GM18861 (cell line): ENCODE measurements around the gene HYOU1.
A peak's percentile ranks its signal among the peaks of the same experiment; 100 is the strongest.
"Not testable (repeated sequence)": the region's sequence is repeated elsewhere in the genome, so short reads cannot be mapped to it uniquely, and the experiment has no call there.

Experiments
- ATAC-seq: cut with Tn5 transposase; IDR thresholded peaks from one replicate; pipeline ENCODE4 v1.9.1; 2021; ENCODE audit not compliant: unreplicated experiment

HYOU1 gene

DNA sequence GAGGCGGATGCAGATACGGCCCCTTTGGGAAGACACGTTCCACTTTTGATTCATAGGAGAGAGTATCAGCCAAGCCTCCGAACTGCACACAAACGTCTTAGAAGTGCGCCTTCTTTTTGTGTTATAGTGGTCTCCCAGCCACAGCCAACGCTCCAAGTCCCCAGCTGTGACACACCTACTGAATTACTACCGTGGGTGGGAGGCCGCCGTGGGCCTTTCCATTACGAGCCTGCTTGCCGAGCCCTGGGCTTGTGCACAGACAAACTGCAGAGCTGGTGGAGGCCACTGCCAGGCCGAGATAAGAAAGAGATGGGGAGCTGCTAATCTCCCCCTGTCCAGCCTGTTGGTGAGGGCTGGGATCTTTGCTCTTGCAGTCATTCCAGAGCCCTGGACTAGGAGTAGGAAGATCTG, 28.4 kb upstream of the HYOU1 start:
- ATAC-seq: peak; percentile 9

DNA sequence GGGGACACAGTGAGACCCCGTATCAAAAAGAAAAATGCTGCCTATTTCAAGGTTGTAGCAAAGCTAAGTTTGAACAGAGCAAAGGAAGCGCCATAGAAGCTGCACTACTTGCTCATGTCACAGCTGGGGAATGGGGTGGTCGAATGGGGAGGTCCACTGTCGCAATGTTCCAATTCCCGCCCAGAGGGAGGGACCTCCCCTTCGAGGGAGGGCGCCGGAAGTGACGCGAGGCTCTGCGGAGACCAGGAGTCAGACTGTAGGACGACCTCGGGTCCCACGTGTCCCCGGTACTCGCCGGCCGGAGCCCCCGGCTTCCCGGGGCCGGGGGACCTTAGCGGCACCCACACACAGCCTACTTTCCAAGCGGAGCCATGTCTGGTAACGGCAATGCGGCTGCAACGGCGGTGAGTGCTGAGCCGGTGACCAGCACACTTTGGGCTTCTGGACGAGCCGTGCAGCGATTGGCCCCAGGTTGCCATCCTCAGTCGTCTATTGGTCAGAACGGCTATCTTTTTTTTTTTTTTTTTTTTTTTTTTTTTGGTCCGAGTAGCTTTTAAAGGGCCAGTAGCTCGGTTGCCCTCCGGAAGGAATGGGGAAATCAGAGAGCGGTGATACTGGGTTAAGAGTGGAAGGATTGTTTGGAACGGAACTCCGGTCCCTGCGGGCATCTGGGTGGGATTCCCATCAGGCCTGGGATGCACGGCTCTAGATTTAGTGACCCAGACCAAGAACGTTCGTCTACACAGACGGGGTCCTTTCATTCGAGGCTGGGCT, 27.8 kb upstream of the HYOU1 start, which contains the start of gene HMBS:
TSS of gene HMBS (plus strand) at position 219 of the 774 bp plus-strand sequence. CDS start at position 372, 153 bp downstream.
- ATAC-seq: peak; percentile 86

DNA sequence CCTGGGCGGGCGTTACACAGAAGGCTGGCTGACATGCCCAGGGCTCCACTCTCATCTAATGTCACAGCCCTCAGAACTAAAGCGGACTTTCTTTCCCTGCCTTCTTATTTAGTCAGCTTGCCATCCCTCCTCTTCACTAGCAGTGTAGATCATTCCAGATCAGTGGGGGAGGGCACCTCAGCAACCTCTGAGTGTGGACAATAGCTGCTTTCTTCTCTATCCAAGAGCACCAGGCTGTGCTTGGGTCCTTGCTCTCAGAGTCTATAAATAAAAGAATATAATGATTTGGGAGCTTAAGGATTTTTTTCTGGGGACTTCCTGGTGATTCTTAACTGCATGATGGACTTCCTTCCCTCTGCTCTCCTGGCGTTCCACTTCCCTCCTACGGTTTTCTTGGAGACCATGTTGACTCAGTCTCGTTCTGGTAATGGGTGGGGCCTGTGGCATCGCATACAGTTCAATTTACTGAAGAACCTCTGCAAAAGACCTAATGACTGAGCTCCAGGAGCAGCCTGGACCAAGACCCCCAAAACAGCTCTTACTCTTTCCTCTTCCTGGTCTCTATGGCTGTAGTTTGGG, 24.8 kb upstream of the HYOU1 start:
- ATAC-seq: no peak

DNA sequence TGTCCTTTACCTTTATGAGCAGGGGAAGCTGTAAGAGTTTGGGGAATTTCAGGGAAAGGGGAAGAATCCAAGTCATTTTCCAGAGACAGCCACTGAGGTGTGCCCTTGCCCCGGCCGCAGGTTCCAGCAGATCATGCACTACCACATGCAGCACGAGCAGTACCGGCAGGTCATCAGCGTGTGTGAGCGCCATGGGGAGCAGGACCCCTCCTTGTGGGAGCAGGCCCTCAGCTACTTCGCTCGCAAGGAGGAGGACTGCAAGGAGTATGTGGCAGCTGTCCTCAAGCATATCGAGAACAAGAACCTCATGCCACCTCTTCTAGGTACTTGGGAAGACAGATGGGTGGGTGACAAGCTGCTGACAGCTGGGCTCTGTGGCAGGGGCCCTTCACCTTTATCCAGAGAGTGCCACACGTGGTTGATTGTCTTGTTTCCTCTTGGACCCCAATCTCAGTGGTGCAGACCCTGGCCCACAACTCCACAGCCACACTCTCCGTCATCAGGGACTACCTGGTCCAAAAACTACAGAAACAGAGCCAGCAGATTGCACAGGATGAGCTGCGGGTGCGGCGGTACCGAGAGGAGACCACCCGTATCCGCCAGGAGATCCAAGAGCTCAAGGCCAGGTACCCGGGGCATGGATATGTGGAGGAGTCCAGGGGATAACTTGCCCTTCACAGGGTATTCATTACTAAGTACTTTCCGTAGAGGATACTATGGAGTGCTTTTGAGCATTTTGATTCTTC, 21.8 kb upstream of the HYOU1 start:
- no peak for ATAC-seq

DNA sequence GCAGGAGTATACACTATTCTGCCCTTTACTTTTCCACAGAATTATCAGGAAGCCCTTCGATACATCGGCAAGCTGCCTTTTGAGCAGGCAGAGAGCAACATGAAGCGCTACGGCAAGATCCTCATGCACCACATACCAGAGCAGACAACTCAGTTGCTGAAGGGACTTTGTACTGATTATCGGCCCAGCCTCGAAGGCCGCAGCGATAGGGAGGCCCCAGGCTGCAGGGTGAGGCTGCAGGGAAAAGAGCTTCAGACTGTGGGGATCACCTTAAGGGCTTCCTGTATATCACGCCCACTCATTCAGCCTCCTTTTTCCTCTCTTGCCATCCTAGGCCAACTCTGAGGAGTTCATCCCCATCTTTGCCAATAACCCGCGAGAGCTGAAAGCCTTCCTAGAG, 20.8 kb upstream of the HYOU1 start:
- ATAC-seq: no peak

DNA sequence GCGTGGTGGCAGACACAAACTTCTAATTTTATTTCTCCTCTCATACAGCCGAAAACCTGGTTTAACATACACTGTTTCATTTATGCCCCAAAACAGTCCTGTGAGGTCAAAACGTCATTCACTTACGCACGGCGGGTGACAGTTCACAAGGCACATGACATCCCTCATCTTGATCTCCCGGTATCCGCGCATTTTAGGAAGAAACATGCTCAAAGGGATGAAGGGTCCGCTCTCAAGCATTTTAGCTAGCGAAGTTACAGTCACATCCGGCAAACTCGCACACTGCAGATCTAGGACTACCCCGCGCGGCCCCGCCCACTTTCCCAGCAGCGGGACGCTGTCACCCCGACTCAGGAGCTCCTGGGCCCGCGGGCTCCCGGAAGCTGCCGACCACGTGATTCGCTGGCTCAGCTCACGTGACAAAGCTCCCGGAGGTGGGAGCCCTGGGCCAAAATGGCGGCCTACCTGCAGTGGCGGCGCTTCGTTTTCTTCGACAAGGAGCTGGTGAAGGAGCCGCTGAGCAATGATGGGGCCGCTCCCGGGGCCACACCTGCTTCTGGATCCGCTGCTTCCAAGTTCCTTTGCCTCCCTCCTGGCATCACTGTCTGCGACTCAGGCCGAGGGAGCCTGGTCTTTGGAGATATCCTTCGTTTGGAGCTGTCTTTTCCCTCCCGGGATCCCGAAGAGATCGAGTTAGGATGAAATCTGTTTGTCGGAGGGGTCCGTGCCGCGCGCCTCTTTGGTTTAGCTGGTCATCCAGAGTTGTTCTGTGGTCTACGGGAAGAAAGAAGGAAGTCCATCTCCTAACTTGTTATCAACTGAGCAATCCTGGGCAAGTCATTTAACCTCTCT, 10.6 kb upstream of the HYOU1 start, which contains the start of gene VPS11:
TSS of gene VPS11 (plus strand) at position 448 of the 852 bp plus-strand sequence. CDS start at position 454, 6 bp downstream.
- peak; percentile 83 for ATAC-seq

DNA sequence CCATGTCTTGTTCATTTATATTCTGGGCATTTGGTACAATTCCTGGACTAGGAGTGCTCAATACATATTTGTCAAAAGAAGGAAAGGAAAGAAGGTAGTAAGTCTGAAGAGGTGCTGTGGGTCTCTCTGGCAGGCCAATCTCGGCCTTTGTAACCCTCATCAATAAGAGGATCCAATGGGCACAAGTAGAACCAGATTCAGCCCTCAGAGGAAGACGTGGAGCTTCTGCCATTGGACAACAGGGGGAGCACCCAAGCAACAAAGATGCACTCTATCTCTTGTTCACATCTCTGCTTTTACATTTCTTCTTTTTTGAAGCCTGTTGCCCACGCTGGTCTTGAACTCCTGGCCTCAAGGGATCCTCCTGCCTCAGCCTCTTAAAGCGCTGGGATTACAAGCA, 8.4 kb upstream of the HYOU1 start:
- no peak for ATAC-seq

DNA sequence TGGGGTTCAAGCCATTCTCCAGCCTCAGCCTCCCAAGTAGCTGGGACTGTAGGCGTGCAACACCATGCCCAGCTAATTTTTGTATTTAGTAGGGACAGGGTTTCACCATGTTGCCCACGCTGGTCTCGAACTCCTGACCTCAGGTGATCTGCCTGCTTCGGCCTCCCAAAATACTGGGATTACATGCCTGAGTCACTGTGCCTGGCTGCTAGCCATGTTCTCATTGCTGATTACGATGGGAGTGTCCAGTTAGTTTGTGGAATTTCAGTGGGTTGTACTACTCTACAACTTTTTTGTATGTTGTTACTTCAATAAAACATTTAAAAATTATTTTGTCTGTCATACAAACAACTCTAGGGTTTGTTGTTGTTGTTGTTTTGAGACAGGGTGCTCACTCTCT, 5.8 kb upstream of the HYOU1 start:
- ATAC-seq: no peak

DNA sequence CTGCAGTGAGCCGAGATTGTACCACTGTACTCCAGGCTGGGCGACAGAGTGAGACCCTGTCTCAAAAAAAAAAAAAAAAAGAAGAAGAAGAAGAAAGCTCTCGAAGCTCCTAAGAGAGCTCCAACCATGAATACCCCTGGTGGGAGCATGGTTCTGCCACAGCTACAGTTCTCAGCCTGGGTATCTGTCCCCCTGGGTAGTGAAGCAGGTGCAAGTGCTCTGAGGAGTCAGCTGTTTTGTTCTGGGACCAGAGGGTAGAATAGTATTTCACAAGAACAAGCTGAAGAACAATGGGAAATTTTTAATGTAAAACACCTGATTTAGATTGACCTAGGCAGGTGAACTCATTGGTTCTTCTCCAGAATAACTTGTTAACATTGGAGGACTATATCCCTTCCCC, 4.3 kb upstream of the HYOU1 start:
- no peak for ATAC-seq

DNA sequence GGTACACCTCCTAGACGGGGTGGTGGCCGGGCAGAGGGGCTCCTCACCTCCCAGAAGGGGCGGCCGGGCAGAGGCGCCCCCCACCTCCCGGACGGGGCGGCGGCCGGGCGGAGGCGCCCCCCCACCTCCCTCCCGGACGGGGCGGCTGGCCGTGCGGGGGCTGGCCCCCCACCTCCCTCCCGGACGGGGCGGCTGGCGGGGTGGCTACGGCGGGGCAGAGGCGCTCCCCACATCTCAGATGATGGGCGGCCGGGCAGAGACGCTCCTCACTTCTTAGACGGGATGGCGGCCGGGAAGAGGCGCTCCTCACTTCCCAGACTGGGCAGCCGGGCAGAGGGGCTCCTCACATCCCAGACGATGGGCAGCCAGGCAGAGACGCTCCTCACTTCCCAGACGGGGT, 2.1 kb upstream of the HYOU1 start:
- ATAC-seq: not testable (repeated sequence)

DNA sequence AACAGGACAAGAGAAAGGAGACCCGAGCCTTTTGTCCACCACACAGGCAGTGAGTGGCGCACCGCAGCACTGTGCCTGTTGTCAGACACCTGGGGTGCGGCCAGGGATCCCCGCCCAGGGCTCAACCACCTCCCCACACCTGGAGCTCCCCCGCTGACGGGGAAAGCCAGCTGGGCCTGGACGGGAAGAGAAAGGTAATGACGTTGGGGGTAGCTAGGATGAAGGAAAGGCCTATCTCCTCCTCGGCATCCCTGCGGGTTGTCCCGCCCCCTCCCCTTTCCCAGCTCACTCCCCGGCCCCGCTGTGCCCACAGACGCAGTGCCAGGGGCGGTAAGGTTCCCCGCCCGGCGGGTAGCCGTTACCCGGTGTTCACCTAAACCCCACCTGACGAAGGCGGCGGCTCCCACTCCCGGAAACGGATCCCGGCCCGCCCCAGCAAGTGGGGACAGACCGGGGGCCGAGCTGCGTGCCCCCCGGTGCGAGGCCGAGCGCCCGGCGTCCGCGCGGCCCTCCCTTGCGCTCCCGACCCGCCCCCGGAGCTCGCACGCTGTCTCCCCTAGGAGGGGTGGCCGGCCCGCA, 495 bp downstream of the HYOU1 start:
- ATAC-seq: no peak

DNA sequence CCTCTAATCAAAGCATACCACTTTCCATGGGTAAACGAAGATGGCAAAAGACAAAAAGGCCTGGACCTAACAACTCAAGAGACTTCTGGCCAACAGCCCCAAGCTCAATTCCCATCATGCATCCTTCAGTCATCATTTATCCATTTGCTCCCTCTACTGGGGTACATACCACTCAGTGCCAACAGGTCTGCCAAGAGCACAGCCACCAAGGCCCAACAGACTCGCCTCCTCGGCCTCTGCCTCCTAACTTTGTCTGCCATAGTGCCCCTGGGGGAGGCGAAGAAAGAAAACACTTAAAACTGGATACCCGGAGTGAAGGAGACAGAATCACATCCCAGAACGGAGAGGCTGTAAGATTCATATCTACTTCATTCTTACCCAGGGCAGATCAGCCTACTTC, 1.1 kb downstream of the HYOU1 start:
- ATAC-seq: no peak

DNA sequence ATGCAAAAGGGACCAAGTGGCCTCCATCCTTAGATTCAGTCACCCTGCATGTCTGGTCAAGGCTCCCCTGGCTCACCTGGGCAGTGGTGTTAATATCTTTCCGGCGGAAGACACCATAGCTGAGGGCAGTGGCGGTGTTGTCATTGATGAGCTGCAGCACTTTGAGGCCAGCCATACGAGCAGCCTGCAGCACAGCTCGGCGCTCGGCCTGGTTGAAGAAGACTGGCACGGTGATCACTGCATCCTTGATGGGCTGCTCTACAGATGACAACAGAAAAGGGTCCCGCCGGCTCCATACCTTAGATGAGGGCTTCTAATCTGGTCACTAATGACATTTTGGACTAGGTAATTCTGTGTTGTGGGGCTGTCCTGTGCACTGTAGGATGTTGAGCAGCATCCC, 2.6 kb downstream of the HYOU1 start:
- ATAC-seq: no peak

DNA sequence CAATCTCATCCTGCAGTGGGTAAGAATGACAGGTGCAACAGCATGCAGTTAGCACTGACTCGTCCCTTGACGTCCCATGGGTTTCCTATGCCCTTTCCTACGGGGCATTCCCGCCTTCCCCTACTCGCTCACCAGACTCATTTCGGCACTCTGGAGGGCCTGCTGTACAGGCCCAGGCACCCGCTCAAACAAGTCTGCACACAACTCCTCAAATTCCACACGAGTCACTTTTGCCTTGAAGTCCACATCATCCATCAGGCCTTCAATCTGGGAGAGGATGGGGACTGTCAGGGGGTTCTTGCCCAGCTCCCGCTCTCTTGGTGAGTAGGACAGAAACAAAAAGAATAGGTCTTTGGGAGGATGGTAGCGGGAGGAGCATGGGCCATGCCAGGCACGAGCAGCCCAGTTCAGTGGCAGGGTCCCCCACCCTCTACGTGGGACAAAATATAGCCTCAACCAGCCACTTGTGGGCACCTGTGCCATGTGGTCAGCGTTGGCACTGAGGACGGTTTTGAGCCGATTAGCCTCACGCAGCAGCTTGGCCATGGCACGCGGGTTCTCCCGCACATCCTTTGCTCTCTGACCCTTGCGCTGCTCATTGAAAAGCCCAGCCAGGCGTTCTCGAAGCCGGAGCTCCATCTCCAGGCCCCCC, 4.7 kb downstream of the HYOU1 start:
- ATAC-seq: no peak

DNA sequence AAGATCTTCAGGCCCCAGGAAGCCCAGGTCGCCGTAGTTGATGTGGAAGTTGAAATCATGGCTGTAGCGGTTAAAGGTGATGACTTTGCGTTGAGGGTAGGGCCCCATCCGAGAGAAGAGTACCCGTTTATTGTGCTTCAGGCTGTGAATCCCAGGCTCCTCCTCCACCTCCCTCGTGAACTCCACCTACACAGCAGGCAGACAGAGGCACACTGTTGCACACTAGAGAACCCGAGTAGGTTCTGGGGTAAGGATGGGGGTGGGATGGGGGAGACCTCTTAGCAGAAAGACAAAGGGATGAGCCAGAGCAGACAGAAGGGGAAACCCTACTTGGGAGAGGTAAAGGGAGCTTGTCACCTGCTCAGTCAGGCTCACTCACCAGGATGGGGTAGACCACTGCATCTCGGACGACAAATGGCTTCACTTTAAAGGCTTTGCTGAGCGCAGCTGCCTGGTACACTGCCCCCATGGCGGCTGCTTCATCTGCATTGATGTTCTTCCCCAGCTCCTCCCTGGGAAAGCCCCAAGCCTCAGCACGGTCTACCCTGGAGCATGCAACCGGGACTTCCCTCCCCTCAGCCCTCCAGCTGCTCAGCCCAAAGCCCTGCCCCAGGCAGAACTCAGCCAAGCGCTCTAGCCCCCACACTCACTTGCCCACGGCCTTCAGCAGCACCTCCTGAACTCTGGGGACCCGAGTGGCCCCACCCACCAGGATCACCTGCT, 5.4 kb downstream of the HYOU1 start:
- ATAC-seq: peak; percentile 46

DNA sequence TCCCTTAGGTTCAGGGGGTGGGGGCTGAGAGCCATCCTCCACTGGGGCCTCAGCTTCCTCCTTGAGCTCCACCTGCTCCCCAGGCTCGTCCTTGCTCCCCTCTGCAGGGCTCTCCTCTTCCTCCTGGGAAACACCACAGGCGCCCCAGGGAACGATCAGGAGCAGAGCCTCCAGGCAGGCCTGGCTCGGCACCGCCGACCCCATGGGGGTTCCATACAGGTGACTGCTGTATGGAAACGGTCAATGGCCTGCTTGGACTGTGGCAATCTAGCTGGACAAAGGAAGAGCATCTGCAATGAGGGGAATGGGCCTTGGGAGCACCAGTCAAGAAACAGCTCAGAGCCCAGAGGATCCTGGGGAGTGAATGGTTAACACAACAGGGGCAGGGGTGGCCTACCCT, 7.9 kb downstream of the HYOU1 start:
- no peak for ATAC-seq

DNA sequence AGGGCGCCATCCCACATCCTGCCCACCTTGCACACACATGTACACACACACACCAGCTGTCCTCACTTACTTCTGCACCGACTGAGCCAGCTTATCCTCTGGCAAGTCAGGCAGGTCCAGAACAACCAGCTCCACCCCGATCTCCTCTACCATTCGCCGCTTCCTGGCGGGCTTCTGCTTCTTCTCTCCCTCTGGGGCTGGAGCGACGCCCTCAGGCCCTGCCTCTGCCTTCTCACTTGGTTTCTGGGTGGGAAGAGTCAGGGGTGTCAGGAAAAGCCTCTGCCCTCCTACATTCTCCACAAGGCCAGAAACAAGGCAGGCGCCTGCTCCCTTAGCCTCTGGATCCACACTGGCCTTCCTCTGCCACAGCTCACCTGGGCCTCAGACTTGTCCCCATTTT, 8.4 kb downstream of the HYOU1 start:
- no peak for ATAC-seq

DNA sequence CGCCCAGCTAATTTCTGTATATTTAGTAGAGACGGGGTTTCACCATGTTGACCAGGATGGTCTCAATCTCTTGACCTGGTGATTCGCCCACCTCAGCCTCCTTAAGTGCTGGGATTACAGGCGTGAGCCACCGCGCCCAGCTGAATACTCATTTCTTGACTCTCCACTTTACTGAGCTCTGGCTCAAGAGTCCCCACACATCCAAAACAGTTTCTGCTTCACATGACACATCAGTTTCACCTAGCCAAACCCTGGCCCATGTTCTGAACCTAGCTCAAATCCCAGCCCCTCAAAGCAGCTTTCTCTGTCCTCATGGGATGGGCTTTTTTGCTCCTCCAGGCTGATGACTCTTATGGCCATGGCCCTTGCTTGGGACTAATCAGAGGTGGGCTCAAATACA, 9.8 kb downstream of the HYOU1 start:
- ATAC-seq: no peak

DNA sequence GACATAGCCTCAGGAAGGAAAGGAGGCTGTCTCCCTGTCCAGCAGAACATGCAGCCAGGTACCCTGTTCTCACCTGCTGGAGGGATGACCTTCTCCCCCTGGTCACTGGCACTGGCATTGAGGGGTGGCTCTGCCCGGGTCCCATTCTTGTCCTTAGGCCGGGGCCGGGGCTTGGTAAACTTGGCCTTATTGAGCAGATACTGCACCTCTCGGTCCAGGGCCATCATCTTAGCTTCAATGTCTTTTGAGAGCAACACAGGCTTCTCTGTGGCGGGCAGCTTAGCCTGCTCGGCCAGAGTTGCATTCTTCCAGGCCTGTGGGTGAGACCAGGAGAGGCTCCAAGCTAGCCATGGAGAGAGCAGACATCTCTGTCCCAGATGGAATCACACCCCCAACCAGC, 10.5 kb downstream of the HYOU1 start:
- no peak for ATAC-seq

DNA sequence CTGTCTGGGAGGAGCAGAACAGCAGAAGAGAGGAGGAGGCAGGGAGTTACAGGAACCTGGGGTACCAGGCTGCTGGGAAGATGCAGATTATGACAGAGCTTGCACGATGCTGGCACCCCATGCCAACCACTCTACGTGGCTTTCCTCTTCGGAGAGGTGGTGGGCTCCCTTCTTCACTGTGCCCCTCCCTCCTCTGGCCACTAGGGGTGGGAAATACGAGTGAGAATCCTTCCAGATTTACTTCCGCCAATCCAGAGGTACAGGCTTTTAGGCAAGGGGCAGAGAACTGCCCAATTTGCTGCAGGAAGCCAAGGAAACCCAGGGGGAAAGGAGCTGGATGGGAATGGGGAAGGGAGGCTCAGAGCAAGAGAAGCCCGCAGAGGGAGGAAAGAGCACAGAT, 12.3 kb downstream of the HYOU1 start:
- ATAC-seq: no peak
